Mammary epithelial cell (primary cell): ENCODE measurements around the gene SAMHD1.

Experiments
- CTCF ChIP-seq, 2 donors: IDR thresholded peaks in 1 of 2; conservative IDR thresholded peaks in 1 of 2; 2 replicates each; pipeline ENCODE4 v1.5.1; 2011 to 2012; ENCODE audit warnings: inconsistent platforms in 2 of 2, low read length in 2 of 2, mild to moderate bottlenecking in 2 of 2, control low read depth in 1 of 2, low read depth in 1 of 2; ENCODE audit not compliant: insufficient read depth in 1 of 2; ENCODE audit errors: extremely low read depth in 1 of 2
- EZH2 ChIP-seq: IDR thresholded peaks from 2 replicates; pipeline ENCODE4 v1.6.1; 2012; ENCODE audit warnings: low read length, inconsistent platforms, borderline replicate concordance

GRCh38 chr20:36917943-36918342 lies 33.6 kb downstream of the SAMHD1 start:
- no peak for TF ChIP-seq EZH2
- TF ChIP-seq CTCF (conservative IDR thresholded peaks at IDR 0.05 in 1 of 2, IDR thresholded peaks at IDR 0.05 in 1 of 2; ENCODE audit: extremely low read depth in 1 of 2, insufficient read depth in 1 of 2, low read depth in 1 of 2, low read length in 2 of 2), result no peak
